K562 (cell line): Measurements from ENCODE around the gene PIBF1. TPM values are rescaled to one million over a fixed set of nuclear protein-coding genes. Genes with fewer than 3 reads are reported as not detected.

ENCODE experiments used
- ATAC-seq: fragments of 200-7000 bp; cut with Tn5 transposase; 3 replicates; pipeline ENCODE4 v1.9.1; 2020; ENCODE audit warnings: moderate library complexity
- BruUV-seq: library from RNA; stranded (reverse); fragments of 400-500 nt; replicated peaks from 2 replicates; lab custom pipeline; 2021; lab: Mats Ljungman, UMichigan
- CTCF ChIA-PET: fragments of 300-600 bp; formaldehyde crosslinking; extraction: SDS; loops from one replicate; lab custom pipeline; 2021; ENCODE audit warnings: low intra/inter-chr PET ratio; lab: Yijun Ruan, JAX
- POLR2A ChIA-PET: fragments of 300-600, 350-650 bp; sonication (Branson Sonifier 250); formaldehyde crosslinking; extraction: SDS; loops from one replicate; lab custom pipeline; 2021; ENCODE audit warnings: antibody characterized with exemption, inconsistent platforms; lab: Yijun Ruan, JAX
- DNase-seq, 4 experiments: peaks; one replicate each; pipeline versions ENCODE4 v3.0.0 to v3.0.0-alpha.2; 2011 to 2018; ENCODE audit warnings: low spot score in 3 of 4, mixed read lengths in 3 of 4; ENCODE audit errors: extremely low read depth in 1 of 4
- FAIRE-seq: peaks from 2 replicates; lab custom pipeline; 2011; peaks lifted over from hg19 to GRCh38; lab: Jason Lieb, UNC
- H2AFZ ChIP-seq: 2 replicates; pipeline ENCODE4 v1.6.0; 2011; ENCODE audit warnings: low read depth, low read length, control low read depth, inconsistent platforms
- H3K27ac ChIP-seq: fragments of 200-600 bp; 3 replicates; pipeline ENCODE4 v1.8.0; 2011; ENCODE audit warnings: low read depth, mild to moderate bottlenecking, control low read depth, inconsistent platforms, low read length, moderate library complexity, mixed read lengths; ENCODE audit errors: extremely low read depth
- H3K27me3 ChIP-seq, 2 experiments: fragments of 300-600 bp in 1 of 2; 2 replicates in 1 of 2; 3 replicates in 1 of 2; pipeline versions ENCODE4 v1.6.0 to v1.8.0; 2011; ENCODE audit warnings: inconsistent platforms in 2 of 2, low read length in 2 of 2, mild to moderate bottlenecking in 1 of 2, mixed read lengths in 1 of 2, moderate library complexity in 1 of 2; ENCODE audit not compliant: control insufficient read depth in 2 of 2, insufficient read depth in 2 of 2
- H3K36me3 ChIP-seq: fragments of 300-600 bp; 3 replicates; pipeline ENCODE4 v1.8.0; 2011; ENCODE audit warnings: mild to moderate bottlenecking, low read length, inconsistent platforms; ENCODE audit not compliant: control insufficient read depth, insufficient read depth
- H3K4me1 ChIP-seq, 2 experiments: fragments of 200-600 bp in 1 of 2; replicated peaks in 1 of 2; 2 replicates in 1 of 2; 3 replicates in 1 of 2; pipeline versions ENCODE4 v1.5.1 to v1.8.0; 2011; ENCODE audit warnings: inconsistent platforms in 2 of 2, low read length in 2 of 2, mild to moderate bottlenecking in 1 of 2, mixed read lengths in 1 of 2, moderate library complexity in 1 of 2; ENCODE audit not compliant: control insufficient read depth in 2 of 2, insufficient read depth in 2 of 2
- H3K4me2 ChIP-seq: 2 replicates; pipeline ENCODE4 v1.6.1; 2011; ENCODE audit warnings: low read length, control low read depth, inconsistent platforms, mixed read lengths; ENCODE audit not compliant: insufficient read depth
- H3K4me3 ChIP-seq: fragments of 200-600 bp; sonication (generic), shearing (Covaris generic); 2 replicates; pipeline ENCODE4 v1.5.1; 2016; ENCODE audit warnings: control low read depth, inconsistent platforms
- H3K79me2 ChIP-seq: fragments of 200-600 bp; 3 replicates; pipeline ENCODE4 v1.8.0; 2011; ENCODE audit warnings: low read length, inconsistent platforms; ENCODE audit not compliant: control insufficient read depth, insufficient read depth
- H3K9ac ChIP-seq, 2 experiments: 2 replicates each; pipeline versions ENCODE4 v1.6.0 to v1.6.1; 2011; ENCODE audit warnings: low read depth in 2 of 2, low read length in 2 of 2, control low read depth in 1 of 2, inconsistent platforms in 1 of 2, mild to moderate bottlenecking in 1 of 2, mixed read lengths in 1 of 2; ENCODE audit not compliant: insufficient read depth in 1 of 2
- H3K9me1 ChIP-seq: one replicate; pipeline ENCODE4 v1.6.0; 2011; ENCODE audit warnings: inconsistent platforms, mild to moderate bottlenecking, low read length, moderate library complexity; ENCODE audit not compliant: control insufficient read depth, insufficient read depth
- H3K9me3 ChIP-seq: replicated peaks from 2 replicates; pipeline ENCODE4 v1.5.1; 2011; ENCODE audit warnings: low read depth, low read length, inconsistent platforms; ENCODE audit not compliant: control insufficient read depth, insufficient read depth
- H4K20me1 ChIP-seq: replicated peaks from 2 replicates; pipeline ENCODE4 v1.6.1; 2011; ENCODE audit warnings: low read length, inconsistent platforms, mixed read lengths; ENCODE audit not compliant: control insufficient read depth, insufficient read depth
- ELF1 ChIP-seq: fragments of 200-800 bp; sonication (Bioruptor generic); IDR thresholded peaks from 2 replicates; pipeline ENCODE4 v1.6.1; 2016; ENCODE audit warnings: missing genetic modification characterization, missing compliant biosample characterization
- HNRNPUL1 ChIP-seq: fragments of 200-400 bp; formaldehyde crosslinking; IDR thresholded peaks from 2 replicates; pipeline ENCODE4 v1.6.1; 2017; ENCODE audit warnings: low read length
- NELFE ChIP-seq: IDR thresholded peaks from 2 replicates; pipeline ENCODE4 v1.6.1; 2011; ENCODE audit warnings: mild to moderate bottlenecking; ENCODE audit not compliant: insufficient read depth, insufficient read length
- PML ChIP-seq: IDR thresholded peaks from 2 replicates; pipeline ENCODE4 v1.6.1; 2012; ENCODE audit warnings: low read length, inconsistent platforms
- POLR2AphosphoS2 ChIP-seq: IDR thresholded peaks from 2 replicates; pipeline ENCODE4 v1.6.1; 2012; ENCODE audit warnings: low read length, improper control_type of control experiment
- SPI1 ChIP-seq: IDR thresholded peaks from 2 replicates; pipeline ENCODE4 v1.6.1; 2011; ENCODE audit warnings: low read depth, low read length, control low read depth, borderline replicate concordance
- ZC3H8 ChIP-seq: fragments of 450-650 bp; IDR thresholded peaks from 2 replicates; pipeline ENCODE4 v1.6.1; 2017
- ZNF444 ChIP-seq: fragments of 250-450 bp; sonication (Bioruptor Pico); IDR thresholded peaks from 2 replicates; pipeline ENCODE4 v1.4.0; 2020; ENCODE audit warnings: mild to moderate bottlenecking, moderate library complexity
- WGBS: fragments of 100-300 bp; shearing (Covaris generic); methylation state at CpG from one replicate; pipeline ENCODE4 v1.1.6; 2016; ENCODE audit warnings: low coverage, mixed read lengths; ENCODE audit not compliant: insufficient coverage; ENCODE audit errors: missing lambda C conversion rate; 5-methylcytosine and 5-hydroxymethylcytosine counted together
- in situ Hi-C: fragments of 300-500 bp; cut with MboI; formaldehyde crosslinking; loops from 4 replicates; pipeline ENCODE4 v1.15.0; 2018; ENCODE audit warnings: inconsistent platforms, mixed read lengths
- intact Hi-C: fragments of 100-400 bp; cut with micrococcal nuclease; formaldehyde crosslinking; loops from 2 replicates; pipeline ENCODE4 v1.14.2; 2022
- polyA plus RNA-seq, 8 experiments: library from polyadenylated mRNA; depleted of rRNA in 4 of 8; stranded (reverse) in 5 of 8; unstranded in 3 of 8; fragments of >200 nt; fragmentation: Nextera tagmentation in 2 of 8; fragmentation: Illumina TruSeq in 1 of 8; extraction: Ambion mirVana in 2 of 8; extraction: Trizol in 1 of 8; gene quantifications; 2 replicates each; pipeline versions ENCODE4 v1.2.1 to v1.2.3, GENCODE V29; 2011 to 2014; ENCODE audit warnings: inconsistent platforms in 1 of 8, missing spikeins in 1 of 8
- total RNA-seq, 7 experiments: library from RNA; depleted of rRNA in 6 of 7; stranded (reverse); fragments of >200 nt in 6 of 7; fragmentation: Illumina TruSeq in 2 of 7; extraction: Trizol in 2 of 7; gene quantifications; 2 replicates each; pipeline versions ENCODE4 v1.2.1 to v1.2.3, GENCODE V29; 2011 to 2021; ENCODE audit warnings: low replicate concordance in 1 of 7
- TF ChIP-seq, protein P1 (sequence below): fragments of 450-650 bp; IDR thresholded peaks from 2 replicates; pipeline ENCODE4 v1.6.1; 2016; ENCODE audit warnings: borderline replicate concordance
- TF ChIP-seq, protein P2 (sequence below), 3 experiments: fragments of 200-800 bp in 1 of 3; sonication (Bioruptor generic) in 1 of 3; sonication (generic) in 1 of 3; formaldehyde crosslinking in 1 of 3; IDR thresholded peaks; 2 replicates each; pipeline versions ENCODE4 v1.6.1 to v1.8.0; 2016 to 2022; ENCODE audit warnings: mild to moderate bottlenecking in 2 of 3, missing compliant biosample characterization in 2 of 3, missing genetic modification characterization in 2 of 3, missing genetic modification reagents in 1 of 3
- TF ChIP-seq, protein P3 (sequence below): fragments of 450-650 bp; IDR thresholded peaks from 2 replicates; pipeline ENCODE4 v1.6.1; 2016; ENCODE audit warnings: mild to moderate bottlenecking
- TF ChIP-seq, protein P4 (sequence below): sonication (generic); formaldehyde crosslinking; IDR thresholded peaks from 2 replicates; pipeline ENCODE4 v1.8.1; 2022; ENCODE audit warnings: missing genetic modification reagents

The PIBF1 gene
- total and polyA plus RNA-seq, 9 of the 15 experiments (the other 6 are each of a cell fraction or from before 2014, with no cell fraction given) = 9.1 to 28.8 (median 14.7) TPM

DNA sequence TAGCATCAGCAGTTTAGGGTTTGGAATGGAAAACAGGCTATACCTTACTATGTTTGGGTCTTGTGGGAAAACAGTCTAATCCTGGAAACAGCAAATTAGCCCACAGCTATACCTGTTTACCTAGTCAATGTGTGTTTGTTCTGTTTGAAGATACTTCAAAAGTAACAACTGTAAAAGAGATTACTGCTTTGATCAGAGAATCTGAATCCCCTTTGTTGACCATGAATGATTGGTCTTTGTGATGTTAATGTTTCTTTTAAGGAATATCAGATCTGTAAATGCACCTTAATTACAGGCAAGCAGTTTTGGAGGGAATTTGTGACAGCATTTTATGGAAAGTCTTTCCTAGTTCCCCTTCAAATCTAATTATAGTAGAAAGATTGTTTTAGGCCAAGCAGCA lies 256.1 kb downstream of the PIBF1 start (continued):
- no peak for TF ChIP-seq HNRNPUL1

DNA sequence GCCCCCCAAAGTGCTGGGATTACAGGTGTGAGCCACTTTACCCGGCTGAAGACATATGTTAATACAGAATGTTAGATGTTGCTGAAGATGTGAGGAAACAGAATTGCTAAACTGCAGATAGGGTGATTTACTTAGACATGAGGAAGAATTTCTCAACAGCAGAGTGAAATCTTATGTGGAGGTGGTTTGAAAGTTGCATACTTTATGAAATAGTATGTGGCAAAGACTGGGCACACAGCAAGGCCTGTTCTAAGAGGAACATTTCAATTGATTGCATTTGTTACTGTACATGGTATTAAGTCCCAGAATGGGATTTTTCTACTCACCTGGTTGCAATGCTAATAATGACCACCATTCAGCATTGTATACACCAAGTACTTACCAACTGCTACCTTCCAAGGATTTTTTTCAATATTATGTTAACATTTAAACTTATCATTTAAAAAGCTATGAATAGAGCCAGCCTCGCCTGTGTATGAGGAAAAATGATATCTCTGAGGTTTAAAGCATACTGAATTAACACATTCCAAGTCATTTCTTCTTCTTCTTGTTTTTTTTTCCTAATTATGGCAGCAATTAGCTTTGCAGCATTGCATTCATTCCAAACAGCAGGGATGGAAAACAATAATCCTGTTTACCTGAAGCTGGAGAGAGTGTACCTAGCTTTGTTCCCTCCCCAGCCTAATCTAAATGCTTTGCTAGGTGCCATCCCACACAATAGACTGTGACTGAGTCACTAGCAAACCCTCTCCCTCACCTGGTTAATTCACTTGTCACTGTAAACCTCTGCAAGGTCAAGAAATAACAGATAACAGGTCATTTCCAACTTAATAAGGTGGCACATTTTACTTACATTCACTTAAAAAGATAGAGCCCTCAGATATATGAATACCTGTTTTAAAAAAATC lies 257.5 kb downstream of the PIBF1 start:
- H2AFZ ChIP-seq = no peak overlapping the region
- no peaks in the 10 kb centered on the region for H3K27me3 ChIP-seq
- H3K4me3 ChIP-seq = no peak overlapping the region
- WGBS = 0% methylated on average over 2 of the region's 2 CpGs
- no peak overlapping the region for H3K4me2 ChIP-seq
- ChIA-PET POLR2A (interaction anchor here (0.5 kb wide), 1 partner anchor 168 kb away, joined by 3 read pairs; no protein-coding TSS in a partner anchor), CTCF (no interaction called here)
- H3K36me3 ChIP-seq = no peaks in the 10 kb centered on the region
- intact Hi-C loops = no loop called here
- H3K9me3 ChIP-seq = no peaks in the 10 kb centered on the region
- DNase-seq (no peak), ATAC-seq (no peak), FAIRE-seq (no peak)
- no peak overlapping the region for H3K9ac ChIP-seq
- BruUV-seq = no TSS peak
- in situ Hi-C loops = no loop called here
- no peaks in the 10 kb centered on the region for H3K4me1 ChIP-seq
- no peaks in the 10 kb centered on the region for H4K20me1 ChIP-seq
- H3K27ac ChIP-seq = no peak overlapping the region
- no peaks in the 10 kb centered on the region for H3K79me2 ChIP-seq
- H3K9me1 ChIP-seq = no peaks in the 10 kb centered on the region
- TF ChIP-seq, protein P1, sequence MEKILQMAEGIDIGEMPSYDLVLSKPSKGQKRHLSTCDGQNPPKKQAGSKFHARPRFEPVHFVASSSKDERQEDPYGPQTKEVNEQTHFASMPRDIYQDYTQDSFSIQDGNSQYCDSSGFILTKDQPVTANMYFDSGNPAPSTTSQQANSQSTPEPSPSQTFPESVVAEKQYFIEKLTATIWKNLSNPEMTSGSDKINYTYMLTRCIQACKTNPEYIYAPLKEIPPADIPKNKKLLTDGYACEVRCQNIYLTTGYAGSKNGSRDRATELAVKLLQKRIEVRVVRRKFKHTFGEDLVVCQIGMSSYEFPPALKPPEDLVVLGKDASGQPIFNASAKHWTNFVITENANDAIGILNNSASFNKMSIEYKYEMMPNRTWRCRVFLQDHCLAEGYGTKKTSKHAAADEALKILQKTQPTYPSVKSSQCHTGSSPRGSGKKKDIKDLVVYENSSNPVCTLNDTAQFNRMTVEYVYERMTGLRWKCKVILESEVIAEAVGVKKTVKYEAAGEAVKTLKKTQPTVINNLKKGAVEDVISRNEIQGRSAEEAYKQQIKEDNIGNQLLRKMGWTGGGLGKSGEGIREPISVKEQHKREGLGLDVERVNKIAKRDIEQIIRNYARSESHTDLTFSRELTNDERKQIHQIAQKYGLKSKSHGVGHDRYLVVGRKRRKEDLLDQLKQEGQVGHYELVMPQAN = no peak
- TF ChIP-seq, protein P2, sequence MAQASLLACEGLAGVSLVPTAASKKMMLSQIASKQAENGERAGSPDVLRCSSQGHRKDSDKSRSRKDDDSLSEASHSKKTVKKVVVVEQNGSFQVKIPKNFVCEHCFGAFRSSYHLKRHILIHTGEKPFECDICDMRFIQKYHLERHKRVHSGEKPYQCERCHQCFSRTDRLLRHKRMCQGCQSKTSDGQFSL (CRISPR knock-in tag; IDR thresholded peaks at IDR 0.05) = no peak
- TF ChIP-seq, protein P2 (tag; IDR thresholded peaks at IDR 0.05) = no peak
- TF ChIP-seq NELFE (no peak), ZC3H8 (no peak), ZNF444 (no peak), PML (no peak), SPI1 (no peak), ELF1 (no peak), POLR2AphosphoS2 (no peak)
- TF ChIP-seq, protein P3, sequence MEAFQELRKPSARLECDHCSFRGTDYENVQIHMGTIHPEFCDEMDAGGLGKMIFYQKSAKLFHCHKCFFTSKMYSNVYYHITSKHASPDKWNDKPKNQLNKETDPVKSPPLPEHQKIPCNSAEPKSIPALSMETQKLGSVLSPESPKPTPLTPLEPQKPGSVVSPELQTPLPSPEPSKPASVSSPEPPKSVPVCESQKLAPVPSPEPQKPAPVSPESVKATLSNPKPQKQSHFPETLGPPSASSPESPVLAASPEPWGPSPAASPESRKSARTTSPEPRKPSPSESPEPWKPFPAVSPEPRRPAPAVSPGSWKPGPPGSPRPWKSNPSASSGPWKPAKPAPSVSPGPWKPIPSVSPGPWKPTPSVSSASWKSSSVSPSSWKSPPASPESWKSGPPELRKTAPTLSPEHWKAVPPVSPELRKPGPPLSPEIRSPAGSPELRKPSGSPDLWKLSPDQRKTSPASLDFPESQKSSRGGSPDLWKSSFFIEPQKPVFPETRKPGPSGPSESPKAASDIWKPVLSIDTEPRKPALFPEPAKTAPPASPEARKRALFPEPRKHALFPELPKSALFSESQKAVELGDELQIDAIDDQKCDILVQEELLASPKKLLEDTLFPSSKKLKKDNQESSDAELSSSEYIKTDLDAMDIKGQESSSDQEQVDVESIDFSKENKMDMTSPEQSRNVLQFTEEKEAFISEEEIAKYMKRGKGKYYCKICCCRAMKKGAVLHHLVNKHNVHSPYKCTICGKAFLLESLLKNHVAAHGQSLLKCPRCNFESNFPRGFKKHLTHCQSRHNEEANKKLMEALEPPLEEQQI = no peak
- TF ChIP-seq, protein P4, sequence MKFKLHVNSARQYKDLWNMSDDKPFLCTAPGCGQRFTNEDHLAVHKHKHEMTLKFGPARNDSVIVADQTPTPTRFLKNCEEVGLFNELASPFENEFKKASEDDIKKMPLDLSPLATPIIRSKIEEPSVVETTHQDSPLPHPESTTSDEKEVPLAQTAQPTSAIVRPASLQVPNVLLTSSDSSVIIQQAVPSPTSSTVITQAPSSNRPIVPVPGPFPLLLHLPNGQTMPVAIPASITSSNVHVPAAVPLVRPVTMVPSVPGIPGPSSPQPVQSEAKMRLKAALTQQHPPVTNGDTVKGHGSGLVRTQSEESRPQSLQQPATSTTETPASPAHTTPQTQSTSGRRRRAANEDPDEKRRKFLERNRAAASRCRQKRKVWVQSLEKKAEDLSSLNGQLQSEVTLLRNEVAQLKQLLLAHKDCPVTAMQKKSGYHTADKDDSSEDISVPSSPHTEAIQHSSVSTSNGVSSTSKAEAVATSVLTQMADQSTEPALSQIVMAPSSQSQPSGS = no peak
